ENCODE measurements around the gene STK10. TPM values are rescaled to one million over a fixed set of nuclear protein-coding genes. Genes with fewer than 3 reads are reported as not detected.

The STK10 gene
- total RNA-seq, 1 donor from 2014 or later, result 8.2 TPM

- no peak for DNase-seq (ENCODE audit: low spot score)
Observed at GRCh38 chr5:172110260-172110815, 77.7 kb downstream of the STK10 start.

GRCh38 chr5:172109749-172110148 is 78.3 kb downstream of the STK10 start:
- DNase-seq (ENCODE audit: low spot score), result no peak

GRCh38 chr5:172107571-172107970 is 80.5 kb downstream of the STK10 start:
- peak; percentile 83 for DNase-seq (ENCODE audit: low spot score)

- DNase-seq (ENCODE audit: low spot score), result peak; percentile 51
Observed at GRCh38 chr5:172106511-172107356, 81.3 kb downstream of the STK10 start.

GRCh38 chr5:172105811-172106210 is 82.2 kb downstream of the STK10 start:
- no peak for DNase-seq (ENCODE audit: low spot score)

GRCh38 chr5:172104801-172105701 is 83.0 kb downstream of the STK10 start:
- no peak for DNase-seq (ENCODE audit: low spot score)

- no peak for DNase-seq (ENCODE audit: low spot score)
Observed at GRCh38 chr5:172104021-172104420, 84.0 kb downstream of the STK10 start.

- peak; percentile 73 for DNase-seq (ENCODE audit: low spot score)
Observed at GRCh38 chr5:172102913-172103626, 85.0 kb downstream of the STK10 start.

GRCh38 chr5:172102218-172102870 is 85.7 kb downstream of the STK10 start:
- DNase-seq (ENCODE audit: low spot score), result no peak

- DNase-seq (ENCODE audit: low spot score), result no peak
Observed at GRCh38 chr5:172101547-172102217, 86.3 kb downstream of the STK10 start.

GRCh38 chr5:172098883-172099282 is 89.1 kb downstream of the STK10 start:
- no peak for DNase-seq (ENCODE audit: low spot score)

- no peak for DNase-seq (ENCODE audit: low spot score)
Observed at GRCh38 chr5:172098046-172098445, 90.0 kb downstream of the STK10 start.

- no peak for DNase-seq (ENCODE audit: low spot score)
Observed at GRCh38 chr5:172097356-172097755, 90.7 kb downstream of the STK10 start.

- no peak for DNase-seq (ENCODE audit: low spot score)
Observed at GRCh38 chr5:172096207-172096940, 91.7 kb downstream of the STK10 start.

- no peak for DNase-seq (ENCODE audit: low spot score)
Observed at GRCh38 chr5:172095368-172096206, 92.4 kb downstream of the STK10 start.

- no peak for DNase-seq (ENCODE audit: low spot score)
Observed at GRCh38 chr5:172093965-172094364, 94.1 kb downstream of the STK10 start.

- no peak for DNase-seq (ENCODE audit: low spot score)
Observed at GRCh38 chr5:172093559-172093958, 94.5 kb downstream of the STK10 start.

- DNase-seq (ENCODE audit: low spot score), result no peak
Observed at GRCh38 chr5:172091956-172092732, 95.9 kb downstream of the STK10 start.
